Keratinocyte (primary cell): ENCODE results near the gene NTNG2.

Experiments used
- EZH2 ChIP-seq: IDR thresholded peaks from one replicate; pipeline ENCODE4 v1.6.1; 2012; ENCODE audit warnings: inconsistent platforms, mild to moderate bottlenecking, low read length, moderate library complexity
- TF ChIP-seq, protein P1 (sequence below), 3 experiments: IDR thresholded peaks in 1 of 3; conservative IDR thresholded peaks in 1 of 3; optimal IDR thresholded peaks in 1 of 3; 2 replicates in 2 of 3; 3 replicates in 1 of 3; pipeline versions ENCODE3 to v1.5.1; 2011; ENCODE audit warnings: low read length in 3 of 3, mild to moderate bottlenecking in 3 of 3, moderate library complexity in 2 of 3, control low read depth in 1 of 3, inconsistent platforms in 1 of 3; ENCODE audit not compliant: insufficient read depth in 2 of 3; ENCODE audit errors: extremely low read depth in 1 of 3

DNA sequence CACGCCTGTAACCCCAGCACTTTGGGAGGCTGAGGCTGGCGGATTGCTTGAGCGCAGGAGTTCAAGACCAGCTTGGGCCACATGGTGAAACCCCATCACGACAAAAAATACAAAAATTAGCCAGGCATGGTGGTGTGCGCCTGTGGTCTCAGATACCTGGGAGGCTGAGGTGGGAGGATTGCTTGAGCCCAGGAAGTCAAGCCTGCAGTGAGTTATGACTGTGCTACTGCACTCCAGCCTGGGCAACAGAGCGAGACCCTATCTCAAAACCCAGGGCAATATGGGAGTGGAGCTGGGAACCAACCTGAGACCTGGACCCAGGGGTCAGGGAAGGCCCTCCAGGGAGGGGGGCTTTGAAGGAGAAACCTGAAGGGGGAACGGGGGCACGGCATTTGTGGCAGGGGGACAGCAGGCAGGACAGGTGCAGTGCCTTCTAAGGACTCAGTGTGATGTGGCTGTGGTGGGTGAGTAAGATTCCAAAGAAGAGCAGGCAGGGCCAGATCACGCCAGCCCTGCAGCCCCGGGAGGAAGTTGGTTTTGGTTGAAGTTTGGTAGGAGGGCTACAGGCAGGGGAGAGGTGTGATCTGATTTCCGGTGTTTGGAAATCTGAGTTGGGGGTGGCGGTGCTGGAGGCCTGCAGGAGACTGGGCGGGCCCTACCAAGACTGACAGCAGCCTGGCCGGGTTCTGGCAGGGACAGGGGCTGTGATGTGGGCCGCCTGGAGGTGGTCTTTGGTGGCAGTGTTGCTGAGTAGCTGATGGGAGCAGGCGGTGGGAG lies 46.2 kb downstream of the NTNG2 start:
- TF ChIP-seq, protein P1, sequence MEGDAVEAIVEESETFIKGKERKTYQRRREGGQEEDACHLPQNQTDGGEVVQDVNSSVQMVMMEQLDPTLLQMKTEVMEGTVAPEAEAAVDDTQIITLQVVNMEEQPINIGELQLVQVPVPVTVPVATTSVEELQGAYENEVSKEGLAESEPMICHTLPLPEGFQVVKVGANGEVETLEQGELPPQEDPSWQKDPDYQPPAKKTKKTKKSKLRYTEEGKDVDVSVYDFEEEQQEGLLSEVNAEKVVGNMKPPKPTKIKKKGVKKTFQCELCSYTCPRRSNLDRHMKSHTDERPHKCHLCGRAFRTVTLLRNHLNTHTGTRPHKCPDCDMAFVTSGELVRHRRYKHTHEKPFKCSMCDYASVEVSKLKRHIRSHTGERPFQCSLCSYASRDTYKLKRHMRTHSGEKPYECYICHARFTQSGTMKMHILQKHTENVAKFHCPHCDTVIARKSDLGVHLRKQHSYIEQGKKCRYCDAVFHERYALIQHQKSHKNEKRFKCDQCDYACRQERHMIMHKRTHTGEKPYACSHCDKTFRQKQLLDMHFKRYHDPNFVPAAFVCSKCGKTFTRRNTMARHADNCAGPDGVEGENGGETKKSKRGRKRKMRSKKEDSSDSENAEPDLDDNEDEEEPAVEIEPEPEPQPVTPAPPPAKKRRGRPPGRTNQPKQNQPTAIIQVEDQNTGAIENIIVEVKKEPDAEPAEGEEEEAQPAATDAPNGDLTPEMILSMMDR (optimal IDR thresholded peaks at IDR 0.05 in 1 of 3, IDR thresholded peaks at IDR 0.05 in 1 of 3, conservative IDR thresholded peaks at IDR 0.05 in 1 of 3; ENCODE audit: extremely low read depth in 1 of 3, insufficient read depth in 2 of 3, low read length in 3 of 3), result no peak
- no peak for TF ChIP-seq EZH2
